Chondrocyte (in vitro differentiated cells): Measurements from ENCODE around the gene POLR1C. TPM values are rescaled to one million over a fixed set of nuclear protein-coding genes. Genes with fewer than 3 reads are reported as not detected.
"Not testable (repeated sequence)": the region's sequence is repeated elsewhere in the genome, so short reads cannot be mapped to it uniquely, and the experiment has no call there.

Experiments used
- DNase-seq: peaks from one replicate; pipeline ENCODE4 v3.0.0; 2021; ENCODE audit warnings: mixed read lengths, low spot score
- H3K27ac Mint-ChIP-seq: one replicate; pipeline ENCODE4 v1.8.0; 2021; ENCODE audit warnings: mild to moderate bottlenecking, moderate library complexity, mixed read lengths; ENCODE audit not compliant: unreplicated experiment
- H3K27me3 Mint-ChIP-seq: 2 replicates; pipeline ENCODE4 v1.8.0; 2021; ENCODE audit warnings: low read depth, mixed read lengths
- H3K36me3 Mint-ChIP-seq: 2 replicates; pipeline ENCODE4 v1.8.0; 2021; ENCODE audit warnings: low read depth, mixed read lengths
- H3K4me1 Mint-ChIP-seq: 2 replicates; pipeline ENCODE4 v1.8.0; 2021; ENCODE audit warnings: low read depth, mild to moderate bottlenecking, mixed read lengths
- H3K4me3 Mint-ChIP-seq: one replicate; pipeline ENCODE4 v1.8.0; 2021; ENCODE audit warnings: mild to moderate bottlenecking, moderate library complexity, mixed read lengths; ENCODE audit not compliant: unreplicated experiment
- H3K9me3 Mint-ChIP-seq: 2 replicates; pipeline ENCODE4 v1.8.0; 2021; ENCODE audit warnings: low read depth, mixed read lengths
- total RNA-seq: library from RNA; stranded (reverse); gene quantifications from 3 replicates; pipeline ENCODE4 v1.2.1, GENCODE V29; 2021
- TF ChIP-seq, protein P1 (sequence below): fragments of 200-600 bp; sonication (generic); IDR thresholded peaks from 2 replicates; pipeline ENCODE4 v1.5.0; 2021; ENCODE audit warnings: antibody characterized with exemption, mild to moderate bottlenecking, moderate library complexity

Gene POLR1C
- total RNA-seq, 1 donor from 2014 or later: 20.1 TPM

DNA sequence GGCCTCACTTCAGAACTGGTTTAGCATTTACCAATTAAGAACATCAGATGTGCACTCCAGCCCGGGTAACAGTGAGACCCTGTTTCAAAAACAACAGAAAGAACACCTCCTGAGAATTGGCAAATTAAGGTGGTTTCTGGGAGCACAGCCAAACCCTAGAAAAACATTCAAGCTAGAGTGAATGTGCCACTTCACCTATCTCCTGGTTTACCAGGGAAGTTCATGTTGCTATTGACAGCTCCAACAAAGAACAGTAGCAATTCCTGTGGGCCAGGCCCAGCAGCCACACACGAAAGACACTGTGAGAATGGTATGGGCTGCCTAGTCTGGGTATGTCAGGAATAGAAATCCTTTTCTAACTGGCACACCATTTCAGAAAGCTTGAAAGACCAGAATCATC is 4.9 kb downstream of the POLR1C start:
- no peak overlapping the region for H3K4me3 Mint-ChIP-seq
- TF ChIP-seq, protein P1, sequence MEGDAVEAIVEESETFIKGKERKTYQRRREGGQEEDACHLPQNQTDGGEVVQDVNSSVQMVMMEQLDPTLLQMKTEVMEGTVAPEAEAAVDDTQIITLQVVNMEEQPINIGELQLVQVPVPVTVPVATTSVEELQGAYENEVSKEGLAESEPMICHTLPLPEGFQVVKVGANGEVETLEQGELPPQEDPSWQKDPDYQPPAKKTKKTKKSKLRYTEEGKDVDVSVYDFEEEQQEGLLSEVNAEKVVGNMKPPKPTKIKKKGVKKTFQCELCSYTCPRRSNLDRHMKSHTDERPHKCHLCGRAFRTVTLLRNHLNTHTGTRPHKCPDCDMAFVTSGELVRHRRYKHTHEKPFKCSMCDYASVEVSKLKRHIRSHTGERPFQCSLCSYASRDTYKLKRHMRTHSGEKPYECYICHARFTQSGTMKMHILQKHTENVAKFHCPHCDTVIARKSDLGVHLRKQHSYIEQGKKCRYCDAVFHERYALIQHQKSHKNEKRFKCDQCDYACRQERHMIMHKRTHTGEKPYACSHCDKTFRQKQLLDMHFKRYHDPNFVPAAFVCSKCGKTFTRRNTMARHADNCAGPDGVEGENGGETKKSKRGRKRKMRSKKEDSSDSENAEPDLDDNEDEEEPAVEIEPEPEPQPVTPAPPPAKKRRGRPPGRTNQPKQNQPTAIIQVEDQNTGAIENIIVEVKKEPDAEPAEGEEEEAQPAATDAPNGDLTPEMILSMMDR: no peak
- no peaks in the 10 kb centered on the region for H3K27me3 Mint-ChIP-seq
- no peaks in the 10 kb centered on the region for H3K9me3 Mint-ChIP-seq
- no peaks in the 10 kb centered on the region for H3K4me1 Mint-ChIP-seq
- no peak overlapping the region for H3K27ac Mint-ChIP-seq
- H3K36me3 Mint-ChIP-seq: peaks cover 35% of the 10 kb centered on the region
- no peak for DNase-seq

DNA sequence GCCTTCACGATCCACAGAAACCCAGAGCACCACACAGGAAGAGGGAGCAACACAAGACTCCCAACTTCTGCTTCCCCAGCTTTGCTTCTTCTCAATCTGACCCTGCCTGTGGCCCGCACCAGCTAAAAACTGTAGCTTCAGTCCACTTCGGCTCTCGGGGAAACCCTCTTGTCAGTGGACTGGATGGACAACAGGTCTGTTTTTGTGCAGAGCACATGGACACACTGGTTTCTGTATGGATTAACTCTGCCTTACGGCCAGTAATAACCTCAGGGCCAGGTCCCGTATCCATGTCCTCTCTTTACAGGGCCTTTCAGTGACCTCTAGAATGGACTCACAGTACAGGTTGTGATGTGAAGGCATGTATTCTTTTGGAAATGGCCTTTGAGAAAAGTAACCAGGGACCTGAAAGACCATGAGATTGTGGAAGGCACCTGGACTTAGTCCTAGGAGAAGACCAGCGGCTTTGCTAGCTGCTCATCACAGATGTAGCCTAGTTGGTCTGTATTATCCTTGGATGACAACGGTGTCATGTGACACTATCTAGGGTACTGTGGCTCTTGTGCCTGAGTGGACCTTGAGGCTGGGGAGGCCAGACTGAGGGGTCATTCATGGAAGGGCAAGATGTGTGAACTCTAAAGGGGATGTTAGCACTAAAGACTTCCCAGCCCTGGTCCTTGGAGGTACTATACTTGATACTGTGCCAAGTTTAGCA is 5.8 kb downstream of the POLR1C start:
- H3K36me3 Mint-ChIP-seq: peaks cover 43% of the 10 kb centered on the region
- H3K4me1 Mint-ChIP-seq: no peaks in the 10 kb centered on the region
- H3K27me3 Mint-ChIP-seq: no peaks in the 10 kb centered on the region
- H3K9me3 Mint-ChIP-seq: no peaks in the 10 kb centered on the region
- DNase-seq: no peak
- H3K27ac Mint-ChIP-seq: no peak overlapping the region
- H3K4me3 Mint-ChIP-seq: no peak overlapping the region
- TF ChIP-seq, protein P1: no peak

DNA sequence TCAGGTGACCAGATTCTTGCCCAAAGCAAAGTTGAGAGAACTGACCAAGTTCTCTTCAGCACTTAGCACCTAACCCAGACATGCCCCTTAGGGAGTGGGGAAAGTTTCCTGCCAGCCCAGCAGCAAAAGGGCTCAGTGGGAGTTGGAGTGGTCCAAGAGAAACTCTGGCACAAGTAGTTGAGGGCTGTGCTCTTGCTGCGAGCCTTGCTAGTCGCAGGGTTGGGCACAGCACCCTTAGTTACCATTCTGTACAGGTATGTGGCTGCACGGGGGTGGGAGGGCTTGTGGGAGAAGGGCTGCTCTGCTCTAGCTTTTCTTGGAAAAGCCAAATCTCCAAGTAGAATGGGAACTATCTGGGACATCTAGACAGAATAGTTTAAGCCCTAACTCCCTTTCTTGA is 6.4 kb downstream of the POLR1C start:
- Mint-ChIP-seq H3K27ac (no peak overlapping the region), H3K9me3 (no peaks in the 10 kb centered on the region), H3K4me3 (no peak overlapping the region), H3K4me1 (no peaks in the 10 kb centered on the region), H3K27me3 (no peaks in the 10 kb centered on the region), H3K36me3 (peaks cover 46% of the 10 kb centered on the region)
- DNase-seq: no peak
- TF ChIP-seq, protein P1: no peak

DNA sequence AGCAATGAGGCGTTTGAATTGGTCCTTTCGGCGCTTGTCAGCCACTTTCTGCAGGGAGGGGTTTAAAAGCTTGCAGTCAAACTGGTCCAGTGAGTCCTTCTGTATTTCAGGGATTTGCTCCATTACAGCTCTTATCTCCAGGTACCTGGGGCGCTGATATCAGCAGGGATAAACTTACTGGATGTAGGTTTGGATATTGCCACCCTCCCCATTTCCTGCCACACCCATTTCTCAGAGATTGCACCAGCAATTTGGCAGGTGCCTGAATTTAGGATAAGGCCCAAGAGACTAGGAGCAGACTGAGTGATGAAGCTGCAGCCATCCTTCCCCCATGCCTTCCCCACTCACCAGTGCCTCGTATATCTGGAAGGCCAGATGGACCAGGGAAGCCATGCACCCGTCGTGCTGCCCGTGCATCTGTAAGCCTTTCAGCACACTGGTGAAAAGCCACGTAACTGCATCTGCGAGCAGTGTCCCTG is 7.6 kb downstream of the POLR1C start:
- no peaks in the 10 kb centered on the region for H3K4me1 Mint-ChIP-seq
- TF ChIP-seq, protein P1: no peak
- no peak overlapping the region for H3K4me3 Mint-ChIP-seq
- H3K27ac Mint-ChIP-seq: no peak overlapping the region
- peaks cover 47% of the 10 kb centered on the region for H3K36me3 Mint-ChIP-seq
- H3K9me3 Mint-ChIP-seq: no peaks in the 10 kb centered on the region
- H3K27me3 Mint-ChIP-seq: no peaks in the 10 kb centered on the region
- no peak for DNase-seq

DNA sequence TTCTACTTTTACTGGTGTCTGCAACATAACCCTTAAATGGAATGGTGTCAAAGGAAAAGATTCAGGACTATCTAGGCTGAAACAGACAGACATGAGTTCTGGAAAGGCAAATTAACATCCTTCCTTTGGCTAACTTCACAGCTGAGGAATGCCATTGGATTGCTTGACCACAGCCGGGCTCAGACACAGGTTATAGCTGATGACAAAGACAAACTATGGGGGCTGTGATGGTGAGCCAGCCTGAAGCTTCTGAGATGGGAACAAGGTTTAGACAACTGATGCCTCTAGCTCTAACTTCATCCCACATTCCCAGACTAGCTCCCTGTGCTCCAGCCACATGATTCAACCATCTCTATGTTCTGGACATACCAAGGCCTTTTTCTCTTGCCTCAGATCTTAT is 15.3 kb downstream of the POLR1C start:
- Mint-ChIP-seq H3K9me3 (no peaks in the 10 kb centered on the region), H3K27ac (no peak overlapping the region), H3K27me3 (no peaks in the 10 kb centered on the region), H3K36me3 (peaks cover 16% of the 10 kb centered on the region), H3K4me1 (no peaks in the 10 kb centered on the region), H3K4me3 (no peak overlapping the region)
- TF ChIP-seq, protein P1: no peak
- no peak for DNase-seq

DNA sequence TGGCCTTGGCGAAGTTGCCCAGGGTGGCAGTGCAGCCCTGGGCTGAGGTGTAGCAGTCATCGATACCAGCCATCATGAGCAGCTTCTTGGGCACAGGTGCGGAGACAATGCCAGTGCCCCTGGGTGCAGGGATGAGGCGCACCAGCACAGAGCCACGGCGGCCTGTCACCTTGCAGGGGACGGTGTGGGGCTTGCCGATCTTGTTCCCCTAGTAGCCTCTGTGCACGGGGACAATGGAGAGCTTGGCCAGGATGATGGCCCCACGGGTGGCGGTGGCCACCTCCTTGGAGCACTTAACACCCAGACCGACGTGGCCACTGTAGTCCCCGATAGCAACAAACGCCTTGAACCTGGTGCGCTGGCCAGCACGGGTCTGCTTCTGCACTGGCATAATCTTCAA is 22.1 kb downstream of the POLR1C start:
- H3K27ac Mint-ChIP-seq, DNase-seq, H3K4me3 Mint-ChIP-seq, H3K4me1 Mint-ChIP-seq, H3K27me3 Mint-ChIP-seq, H3K9me3 Mint-ChIP-seq: not testable (repeated sequence)
- H3K36me3 Mint-ChIP-seq: peaks cover 18% of the 10 kb centered on the region

DNA sequence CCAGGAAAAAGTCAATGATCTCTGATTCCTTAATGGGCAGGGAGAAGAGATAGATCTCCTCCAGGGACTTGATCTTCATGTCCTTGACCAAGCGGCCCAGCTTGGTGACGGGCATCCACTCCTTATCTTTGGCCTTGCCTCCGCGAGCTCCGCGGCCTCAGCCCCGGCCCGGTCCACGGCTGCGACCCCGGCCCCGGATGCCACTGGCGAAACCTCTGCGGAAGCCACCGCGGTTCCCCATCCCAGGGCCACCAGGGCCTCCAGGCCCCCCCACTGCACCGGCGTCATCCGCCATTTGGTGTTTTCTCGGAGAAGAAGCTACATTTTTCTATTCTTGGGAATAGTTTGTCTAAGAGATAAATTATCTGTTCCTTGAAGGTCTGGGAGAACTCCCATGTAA is 22.5 kb downstream of the POLR1C start:
- not testable (repeated sequence) for H3K27ac Mint-ChIP-seq, H3K4me1 Mint-ChIP-seq, H3K9me3 Mint-ChIP-seq, DNase-seq, H3K27me3 Mint-ChIP-seq, H3K4me3 Mint-ChIP-seq
- H3K36me3 Mint-ChIP-seq: peaks cover 19% of the 10 kb centered on the region
